HFFc6 (cell line): Measurements from ENCODE around the gene ZNF813. TPM values are rescaled to one million over a fixed set of nuclear protein-coding genes. Genes with fewer than 3 reads are reported as not detected.
A peak's percentile ranks its signal among the peaks of the same experiment; 100 is the strongest.
"Not testable (repeated sequence)": the region's sequence is repeated elsewhere in the genome, so short reads cannot be mapped to it uniquely, and the experiment has no call there.

ENCODE experiments used
- DNase-seq: peaks from one replicate; pipeline ENCODE4 v3.0.0-alpha.2; 2018
- H3K27ac Mint-ChIP-seq: 2 replicates; pipeline ENCODE4 v1.8.0; 2020; ENCODE audit warnings: mild to moderate bottlenecking, mixed read lengths
- H3K27me3 Mint-ChIP-seq: 2 replicates; pipeline ENCODE4 v1.8.0; 2021; ENCODE audit warnings: mild to moderate bottlenecking, moderate library complexity, mixed read lengths; ENCODE audit not compliant: insufficient read depth
- H3K36me3 Mint-ChIP-seq: 2 replicates; pipeline ENCODE4 v1.8.0; 2021; ENCODE audit warnings: low read depth, mixed read lengths
- H3K4me1 Mint-ChIP-seq: 2 replicates; pipeline ENCODE4 v1.8.0; 2020; ENCODE audit warnings: low read depth, mixed read lengths
- H3K4me3 Mint-ChIP-seq: 2 replicates; pipeline ENCODE4 v1.8.0; 2020; ENCODE audit warnings: mild to moderate bottlenecking, moderate library complexity, mixed read lengths
- H3K9me3 Mint-ChIP-seq: 2 replicates; pipeline ENCODE4 v1.8.0; 2020; ENCODE audit warnings: mild to moderate bottlenecking, mixed read lengths
- CTCF ChIP-seq: fragments of 200-600 bp; sonication (generic); IDR thresholded peaks from 2 replicates; pipeline ENCODE4 v1.5.0; 2021; ENCODE audit warnings: antibody characterized with exemption, mild to moderate bottlenecking
- total RNA-seq, 6 experiments: library from RNA; stranded (reverse); fragmentation: NEBNext Ultra II Directional; extraction: Animal tissue kit (Norgen Biotek cat#: 25700); gene quantifications; 2 replicates in 1 of 6; 3 replicates in 5 of 6; pipeline ENCODE4 v1.2.3, GENCODE V29; 2021

The ZNF813 gene
- total RNA-seq, 6 experiments from 2014 or later = 2.0 to 6.4 (median 3.4) TPM

GRCh38 chr19:53485046-53486004 lies 17.8 kb downstream of the ZNF813 start:
- Mint-ChIP-seq H3K4me3 (no peak overlapping the region), H3K27me3 (peaks cover 2% of the 10 kb centered on the region; the same call in 1 of the 2 replicates), H3K27ac (no peak overlapping the region), H3K9me3 (peaks cover 45% of the 10 kb centered on the region), H3K4me1 (no peaks in the 10 kb centered on the region), H3K36me3 (peaks cover 75% of the 10 kb centered on the region)
- DNase-seq = no peak
- no peak for TF ChIP-seq CTCF

DNA sequence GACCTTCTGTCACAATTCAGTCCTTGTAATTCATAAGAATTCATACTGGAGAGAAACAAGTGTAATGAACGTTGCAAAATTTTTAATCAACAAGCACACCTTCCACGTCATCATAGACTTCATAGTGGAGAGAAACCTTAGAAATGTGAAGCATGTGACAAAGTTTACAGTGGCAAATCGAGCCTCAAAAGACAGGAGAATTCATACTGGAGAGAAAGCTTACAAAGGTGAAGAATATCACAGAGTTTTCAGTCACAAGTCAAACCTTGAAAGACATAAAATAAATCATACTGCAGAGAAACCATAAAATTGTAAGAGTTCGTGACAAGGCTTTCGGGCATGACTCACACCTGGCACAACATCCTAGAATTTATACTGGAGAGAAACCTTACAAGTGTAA lies 24.6 kb downstream of the ZNF813 start:
- Mint-ChIP-seq H3K27ac (no peak overlapping the region), H3K36me3 (peaks cover 76% of the 10 kb centered on the region), H3K4me3 (no peak overlapping the region), H3K27me3 (peaks cover 3% of the 10 kb centered on the region), H3K9me3 (peaks cover 82% of the 10 kb centered on the region), H3K4me1 (no peaks in the 10 kb centered on the region)
- TF ChIP-seq CTCF = no peak
- DNase-seq = no peak

DNA sequence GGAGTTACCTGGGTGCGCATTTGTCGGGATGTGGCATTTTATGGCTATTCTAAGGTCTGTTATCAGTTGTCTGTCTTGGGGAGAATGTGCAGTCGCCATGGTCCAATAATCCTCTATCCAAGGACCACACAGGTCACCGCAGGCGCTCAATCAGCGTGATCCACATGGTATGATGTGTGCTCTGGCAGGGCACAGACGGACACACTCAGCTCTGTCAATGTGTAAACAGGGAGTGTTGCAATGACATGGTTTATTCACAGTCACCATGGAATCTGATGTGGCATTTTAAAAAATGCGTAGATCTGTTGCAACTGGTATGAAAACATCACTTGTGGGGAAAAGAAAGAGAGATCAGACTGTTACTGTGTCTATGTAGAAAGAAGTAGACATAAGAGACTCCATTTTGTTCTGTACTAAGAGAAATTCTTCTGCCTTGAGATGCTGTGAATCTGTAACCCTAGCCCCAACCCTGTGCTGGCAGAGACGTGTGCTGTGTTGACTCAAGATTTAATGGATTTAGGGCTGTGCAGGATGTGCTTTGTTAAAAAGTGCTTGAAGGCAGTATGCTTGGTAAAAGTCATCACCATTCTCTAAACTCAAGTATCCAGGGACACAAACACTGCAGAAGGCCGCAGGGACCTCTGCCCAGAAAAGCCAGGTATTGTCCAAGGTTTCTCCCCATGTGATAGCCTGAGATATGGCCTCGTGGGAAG lies 29.9 kb downstream of the ZNF813 start:
- not testable (repeated sequence) for H3K4me3 Mint-ChIP-seq
- H3K9me3 Mint-ChIP-seq = peaks cover 39% of the 10 kb centered on the region

DNA sequence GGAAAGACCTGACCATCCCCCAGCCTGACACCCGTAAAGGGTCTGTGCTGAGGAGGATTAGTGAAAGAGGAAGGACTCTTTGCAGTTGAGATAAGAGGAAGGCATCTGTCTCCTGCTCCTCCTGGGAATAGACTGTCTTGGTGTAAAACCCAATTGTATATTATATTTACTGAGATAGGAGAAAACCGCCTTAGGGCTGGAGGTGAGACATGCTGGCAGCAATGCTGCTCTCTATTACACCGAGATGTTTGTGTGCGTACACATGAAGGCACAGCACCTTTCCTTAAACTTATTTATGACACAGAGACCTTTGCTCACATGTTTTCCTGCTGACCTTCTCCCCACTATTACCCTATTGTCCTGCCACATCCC lies 30.5 kb downstream of the ZNF813 start:
- peaks cover 22% of the 10 kb centered on the region for H3K36me3 Mint-ChIP-seq
- peaks cover 34% of the 10 kb centered on the region for H3K9me3 Mint-ChIP-seq
- H3K4me3 Mint-ChIP-seq, DNase-seq, H3K27ac Mint-ChIP-seq, H3K4me1 Mint-ChIP-seq, H3K27me3 Mint-ChIP-seq: not testable (repeated sequence)

More for the DNA sequence above, 29.9 kb downstream of the ZNF813 start:
- not testable (repeated sequence) for H3K27me3 Mint-ChIP-seq, H3K4me1 Mint-ChIP-seq
- H3K27ac Mint-ChIP-seq = peak overlapping the region; percentile 12; the same call in 1 of the 2 replicates
- peak; percentile 41 for DNase-seq
- H3K36me3 Mint-ChIP-seq = peaks cover 28% of the 10 kb centered on the region

DNA sequence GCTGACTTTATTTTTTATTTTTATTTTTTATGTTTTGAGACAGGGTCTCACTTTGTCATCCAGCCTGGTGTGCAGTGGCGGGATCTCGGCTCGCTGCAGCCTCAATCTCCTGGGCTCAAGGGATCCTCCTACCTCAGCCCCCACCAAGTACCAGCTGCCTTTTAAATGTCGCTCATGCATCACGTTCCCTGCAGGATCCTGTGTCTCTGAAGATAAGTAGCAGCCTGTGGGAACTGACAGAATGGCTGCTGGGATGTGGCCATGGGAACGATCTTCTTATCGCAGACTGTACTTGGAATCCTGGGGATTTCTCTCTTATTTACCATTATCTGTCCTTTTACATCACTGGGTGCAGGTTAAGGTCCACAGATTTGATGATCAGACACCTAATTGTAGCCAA lies 35.6 kb downstream of the ZNF813 start:
- not testable (repeated sequence) for DNase-seq, H3K9me3 Mint-ChIP-seq, H3K4me3 Mint-ChIP-seq, H3K36me3 Mint-ChIP-seq, H3K27ac Mint-ChIP-seq
- peaks cover 10% of the 10 kb centered on the region for H3K27me3 Mint-ChIP-seq
- peaks cover 17% of the 10 kb centered on the region for H3K4me1 Mint-ChIP-seq

- Mint-ChIP-seq H3K27me3 (peaks cover 10% of the 10 kb centered on the region), H3K4me3 (peak overlapping the region; percentile 83; the same call in 1 of the 2 replicates), H3K4me1 (peaks cover 17% of the 10 kb centered on the region)
- H3K9me3 Mint-ChIP-seq, DNase-seq, H3K27ac Mint-ChIP-seq, H3K36me3 Mint-ChIP-seq: not testable (repeated sequence)
Measured at GRCh38 chr19:53503671-53504364, 36.3 kb downstream of the ZNF813 start.

DNA sequence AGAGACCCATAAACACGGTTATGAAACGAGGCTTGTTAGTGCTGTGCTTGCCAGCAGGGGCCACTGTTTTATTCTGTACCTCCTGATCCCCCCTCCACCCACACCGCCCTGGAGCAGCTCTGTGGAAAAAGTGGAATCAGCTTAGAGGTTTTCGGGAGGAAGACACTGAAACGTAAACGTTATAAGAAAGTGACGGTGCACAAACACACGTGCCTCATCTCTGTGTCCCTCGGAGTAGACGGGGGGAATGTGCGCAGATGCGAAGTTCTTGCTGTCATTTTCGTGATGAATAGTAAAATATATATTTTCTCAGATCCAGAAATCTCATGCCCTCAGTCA lies 36.8 kb downstream of the ZNF813 start:
- peaks cover 10% of the 10 kb centered on the region for H3K27me3 Mint-ChIP-seq
- not testable (repeated sequence) for H3K36me3 Mint-ChIP-seq, H3K9me3 Mint-ChIP-seq, H3K27ac Mint-ChIP-seq
- DNase-seq = peak; percentile 17
- H3K4me3 Mint-ChIP-seq = peak overlapping the region; percentile 83
- H3K4me1 Mint-ChIP-seq = peaks cover 17% of the 10 kb centered on the region
- peak; percentile 57 for TF ChIP-seq CTCF
